Coronary artery (tissue), 2 donors: ENCODE data around the gene GALNTL6.

Experiments used
- DNase-seq: peaks from one replicate; pipeline ENCODE4 v3.0.0-alpha.2; 2017; ENCODE audit warnings: low spot score
- H3K27ac ChIP-seq, 2 donors: fragments of 200-600 bp; sonication (generic); one replicate each; pipeline ENCODE4 v1.5.1; 2016 to 2019
- H3K4me3 ChIP-seq: fragments of 200-600 bp; sonication (generic); 2 replicates; pipeline ENCODE4 v1.5.1; 2016; ENCODE audit warnings: mild to moderate bottlenecking, moderate library complexity
- TF ChIP-seq, protein P1 (sequence below): fragments of 200-600 bp; sonication (generic); IDR thresholded peaks from one replicate; pipeline ENCODE4 v1.5.1; 2019; ENCODE audit warnings: antibody characterized with exemption

GALNTL6 gene

DNA sequence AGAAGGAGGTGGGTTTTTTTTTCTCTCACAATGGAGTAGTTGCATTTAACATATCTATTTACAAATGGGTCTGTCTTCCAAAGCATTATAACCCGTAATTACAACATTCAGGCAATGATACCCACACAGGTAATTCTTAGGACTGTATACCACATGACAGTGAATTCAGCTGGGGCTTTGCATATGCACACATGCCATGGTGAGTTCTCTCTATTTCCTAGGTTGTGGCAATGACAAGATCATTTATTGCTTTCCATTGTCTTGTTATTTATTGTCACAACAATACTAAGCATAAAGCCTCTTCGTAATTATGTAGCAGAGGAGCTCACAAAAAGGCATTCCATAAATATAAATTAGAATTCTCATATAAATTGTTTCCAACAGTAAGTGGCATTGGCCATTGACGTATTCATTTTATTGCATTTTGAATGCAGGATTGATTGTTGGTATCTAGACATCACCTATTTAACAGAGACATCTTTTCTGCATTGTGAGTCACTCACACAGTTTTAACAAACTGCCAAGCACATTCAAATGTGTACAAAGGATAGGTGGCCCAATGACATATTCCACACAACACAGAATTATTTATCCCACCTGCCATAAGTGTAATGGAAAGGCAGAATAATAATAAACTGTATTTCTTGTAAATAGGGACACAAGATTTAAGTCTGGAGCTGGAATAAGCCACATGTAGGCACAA, 964.7 kb downstream of the GALNTL6 start:
- Histone ChIP-seq H3K27ac (no peak overlapping the region), H3K4me3 (no peak overlapping the region)
- no peak for DNase-seq
- TF ChIP-seq, protein P1, sequence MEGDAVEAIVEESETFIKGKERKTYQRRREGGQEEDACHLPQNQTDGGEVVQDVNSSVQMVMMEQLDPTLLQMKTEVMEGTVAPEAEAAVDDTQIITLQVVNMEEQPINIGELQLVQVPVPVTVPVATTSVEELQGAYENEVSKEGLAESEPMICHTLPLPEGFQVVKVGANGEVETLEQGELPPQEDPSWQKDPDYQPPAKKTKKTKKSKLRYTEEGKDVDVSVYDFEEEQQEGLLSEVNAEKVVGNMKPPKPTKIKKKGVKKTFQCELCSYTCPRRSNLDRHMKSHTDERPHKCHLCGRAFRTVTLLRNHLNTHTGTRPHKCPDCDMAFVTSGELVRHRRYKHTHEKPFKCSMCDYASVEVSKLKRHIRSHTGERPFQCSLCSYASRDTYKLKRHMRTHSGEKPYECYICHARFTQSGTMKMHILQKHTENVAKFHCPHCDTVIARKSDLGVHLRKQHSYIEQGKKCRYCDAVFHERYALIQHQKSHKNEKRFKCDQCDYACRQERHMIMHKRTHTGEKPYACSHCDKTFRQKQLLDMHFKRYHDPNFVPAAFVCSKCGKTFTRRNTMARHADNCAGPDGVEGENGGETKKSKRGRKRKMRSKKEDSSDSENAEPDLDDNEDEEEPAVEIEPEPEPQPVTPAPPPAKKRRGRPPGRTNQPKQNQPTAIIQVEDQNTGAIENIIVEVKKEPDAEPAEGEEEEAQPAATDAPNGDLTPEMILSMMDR = no peak

DNA sequence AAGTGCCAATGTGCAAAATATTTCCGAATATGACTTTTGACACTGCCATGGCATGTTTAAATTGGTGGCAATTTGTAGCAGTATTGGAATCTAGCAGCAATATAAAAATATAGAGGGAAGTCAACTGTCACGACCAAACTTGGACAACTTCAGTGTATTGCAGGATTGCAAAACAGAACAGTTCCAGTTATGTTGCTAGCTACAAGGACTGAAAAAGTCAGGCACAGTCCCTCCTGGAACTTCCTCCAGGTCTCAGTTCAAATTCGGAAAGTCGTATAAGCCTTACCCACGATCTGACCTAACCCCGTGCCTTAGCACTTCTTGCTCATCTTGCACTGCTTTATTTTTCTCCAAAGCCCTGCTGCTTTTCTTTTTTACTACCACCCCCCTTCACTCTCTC, 965.4 kb downstream of the GALNTL6 start:
- TF ChIP-seq, protein P1 = no peak
- no peak overlapping the region for H3K4me3 ChIP-seq
- H3K27ac ChIP-seq = no peak overlapping the region
- DNase-seq = no peak

- TF ChIP-seq, protein P1 = no peak
- Histone ChIP-seq H3K4me3 (no peak overlapping the region), H3K27ac (no peak overlapping the region)
- no peak for DNase-seq
Observed at GRCh38 chr4:172780566-172781081, 967.4 kb downstream of the GALNTL6 start.

DNA sequence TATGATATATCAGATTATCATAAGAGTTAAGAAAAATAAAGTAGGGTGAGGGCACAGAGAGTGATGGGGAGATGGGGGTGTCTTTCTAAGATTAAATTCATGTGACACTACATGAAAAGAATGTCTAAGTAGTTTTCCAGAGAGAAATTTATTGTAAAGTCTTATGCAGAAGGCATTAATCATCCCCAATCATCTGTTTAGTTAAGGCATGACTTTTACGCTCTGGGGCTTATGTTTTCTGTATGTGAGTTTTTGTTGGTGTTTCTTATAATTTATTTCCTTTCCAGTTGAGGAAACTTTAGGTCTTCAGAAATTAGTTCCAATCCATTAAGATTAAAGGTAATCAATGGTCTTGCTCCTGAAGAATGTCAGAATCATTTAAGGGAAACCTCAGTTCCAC, 972.4 kb downstream of the GALNTL6 start:
- Histone ChIP-seq H3K27ac (no peak overlapping the region), H3K4me3 (no peak overlapping the region)
- no peak for DNase-seq
- TF ChIP-seq, protein P1 = no peak

GRCh38 chr4:172786039-172786792, 973.0 kb downstream of the GALNTL6 start:
- TF ChIP-seq, protein P1 = no peak
- no peak overlapping the region for H3K4me3 ChIP-seq
- no peak for DNase-seq
- H3K27ac ChIP-seq = no peak overlapping the region

- TF ChIP-seq, protein P1 = no peak
- H3K4me3 ChIP-seq = no peak overlapping the region
- H3K27ac ChIP-seq = no peak overlapping the region
- no peak for DNase-seq
Observed at GRCh38 chr4:172787111-172787510, 973.9 kb downstream of the GALNTL6 start.
